Hematopoietic multipotent progenitor cell treated with erythropoietin and hydrocortisone succinate and interleukin-3 and kit ligand, for 8 days (in vitro differentiated cells): ENCODE results near the gene ADAMTS15.
"Not testable (repeated sequence)": the region's sequence is repeated elsewhere in the genome, so short reads cannot be mapped to it uniquely, and the experiment has no call there.

ENCODE experiments used
- DNase-seq: peaks from one replicate; pipeline ENCODE4 v3.0.0-alpha.2; 2015

The ADAMTS15 gene

GRCh38 chr11:130436171-130436570 is 12.3 kb upstream of the ADAMTS15 start:
- DNase-seq = no peak

GRCh38 chr11:130437848-130438247 is 10.6 kb upstream of the ADAMTS15 start:
- DNase-seq = no peak

- DNase-seq = not testable (repeated sequence)
Measured at GRCh38 chr11:130438401-130439159, 9.9 kb upstream of the ADAMTS15 start.

- no peak for DNase-seq
Measured at GRCh38 chr11:130439160-130439519, 9.3 kb upstream of the ADAMTS15 start.

GRCh38 chr11:130439876-130440275 is 8.6 kb upstream of the ADAMTS15 start:
- no peak for DNase-seq

GRCh38 chr11:130441719-130442118 is 6.7 kb upstream of the ADAMTS15 start:
- no peak for DNase-seq

- no peak for DNase-seq
Measured at GRCh38 chr11:130442737-130443136, 5.7 kb upstream of the ADAMTS15 start.

- DNase-seq = no peak
Measured at GRCh38 chr11:130445788-130446187, 2.7 kb upstream of the ADAMTS15 start.

- DNase-seq = no peak
Measured at GRCh38 chr11:130448039-130448415, 418 bp upstream of the ADAMTS15 start.

GRCh38 chr11:130449310-130449990 is 1.0 kb downstream of the ADAMTS15 start:
- DNase-seq = no peak

- no peak for DNase-seq
Measured at GRCh38 chr11:130449996-130450769, 1.7 kb downstream of the ADAMTS15 start.

GRCh38 chr11:130451231-130452019 is 3.0 kb downstream of the ADAMTS15 start:
- DNase-seq = no peak

GRCh38 chr11:130452176-130452575 is 3.7 kb downstream of the ADAMTS15 start:
- DNase-seq = no peak

GRCh38 chr11:130452940-130453339 is 4.5 kb downstream of the ADAMTS15 start:
- DNase-seq = no peak

- DNase-seq = no peak
Measured at GRCh38 chr11:130454491-130455252, 6.2 kb downstream of the ADAMTS15 start.

- DNase-seq = no peak
Measured at GRCh38 chr11:130455483-130456127, 7.2 kb downstream of the ADAMTS15 start.

GRCh38 chr11:130456286-130456685 is 7.8 kb downstream of the ADAMTS15 start:
- no peak for DNase-seq

GRCh38 chr11:130457623-130458409 is 9.4 kb downstream of the ADAMTS15 start:
- DNase-seq = no peak

GRCh38 chr11:130458410-130458729 is 9.9 kb downstream of the ADAMTS15 start:
- no peak for DNase-seq

- DNase-seq = no peak
Measured at GRCh38 chr11:130459521-130459920, 11.1 kb downstream of the ADAMTS15 start.
